Tibial nerve (tissue), 4 donors: ENCODE results near the gene PCDHGA10.

Experiments
- CTCF ChIP-seq, 5 experiments: fragments of 200-600 bp in 3 of 5; fragments of 450-650 bp in 2 of 5; sonication (generic) in 3 of 5; IDR thresholded peaks; one replicate each; pipeline ENCODE4 v1.5.1; 2016 to 2019; ENCODE audit warnings: antibody characterized with exemption in 5 of 5, mild to moderate bottlenecking in 3 of 5, moderate library complexity in 2 of 5
- EP300 ChIP-seq, 2 donors: sonication (generic); formaldehyde crosslinking; IDR thresholded peaks; one replicate each; pipeline ENCODE4 v1.6.1; 2017; ENCODE audit warnings: antibody characterized with exemption in 2 of 2, mild to moderate bottlenecking in 1 of 2
- POLR2A ChIP-seq, 2 donors: fragments of 450-650 bp; IDR thresholded peaks; one replicate each; pipeline ENCODE4 v1.6.1; 2017; ENCODE audit warnings: antibody characterized with exemption in 2 of 2, mild to moderate bottlenecking in 2 of 2, moderate library complexity in 2 of 2

- TF ChIP-seq POLR2A (IDR thresholded peaks at IDR 0.05), result no peak
- peak; percentile 10 to 32 (median 15) for TF ChIP-seq CTCF (IDR thresholded peaks at IDR 0.05)
- no peak for TF ChIP-seq EP300 (IDR thresholded peaks at IDR 0.05)
Observed at GRCh38 chr5:141412854-141413539, at the start of gene PCDHGA10.
